PC-3 (cell line): ENCODE data around the gene TMEM164. TPM values are rescaled to one million over a fixed set of nuclear protein-coding genes. Genes with fewer than 3 reads are reported as not detected.

Source experiments
- ATAC-seq: fragments of 200-7000 bp; cut with Tn5 transposase; 2 replicates; pipeline ENCODE4 v1.9.1; 2020; ENCODE audit warnings: mild to moderate bottlenecking, moderate library complexity
- BruUV-seq: library from RNA; stranded (reverse); fragments of 400-500 nt; replicated peaks from 2 replicates; lab custom pipeline; 2021; lab: Mats Ljungman, UMichigan
- CTCF ChIA-PET: fragments of 300-600 bp; sonication (Branson Sonifier 250); formaldehyde crosslinking; loops from one replicate; lab custom pipeline; 2022; ENCODE audit warnings: antibody characterized with exemption; lab: Charles Lee
- POLR2A ChIA-PET: fragments of 300-600 bp; sonication (Branson Sonifier 250); formaldehyde crosslinking; loops from one replicate; lab custom pipeline; 2022; ENCODE audit warnings: antibody characterized with exemption; ENCODE audit not compliant: unreplicated experiment; lab: Charles Lee
- DNase-seq: peaks from one replicate; pipeline ENCODE4 v3.0.0-alpha.2; 2015
- H2AFZ ChIP-seq: fragments of 300-600 bp; sonication (generic); 2 replicates; pipeline ENCODE4 v1.6.0; 2016; ENCODE audit warnings: antibody characterized with exemption, low read length
- H3F3A ChIP-seq: fragments of 300-600 bp; sonication (generic); one replicate; pipeline ENCODE4 v1.6.0; 2017; ENCODE audit warnings: antibody characterized with exemption, low read length, control low read depth, mild to moderate bottlenecking; ENCODE audit not compliant: unreplicated experiment
- H3K27ac ChIP-seq: fragments of 300-600 bp; sonication (generic); 2 replicates; pipeline ENCODE4 v1.5.1; 2016; ENCODE audit warnings: mild to moderate bottlenecking, low read length
- H3K27me3 ChIP-seq: fragments of 300-600 bp; sonication (generic); 2 replicates; pipeline ENCODE4 v1.6.1; 2016; ENCODE audit warnings: low read length, mixed read lengths
- H3K36me3 ChIP-seq: fragments of 300-600 bp; sonication (generic); 2 replicates; pipeline ENCODE4 v1.6.1; 2016; ENCODE audit warnings: low read depth, mixed run types, low read length, mixed read lengths
- H3K4me1 ChIP-seq: fragments of 300-600 bp; sonication (generic); 2 replicates; pipeline ENCODE4 v1.5.1; 2016; ENCODE audit warnings: low read length; ENCODE audit not compliant: insufficient read depth
- H3K4me2 ChIP-seq: fragments of 300-600 bp; sonication (generic); 2 replicates; pipeline ENCODE4 v1.6.0; 2016; ENCODE audit warnings: low read length
- H3K4me3 ChIP-seq: fragments of 300-600 bp; sonication (generic); 2 replicates; pipeline ENCODE4 v1.5.1; 2016; ENCODE audit warnings: mild to moderate bottlenecking, low read length, mixed read lengths
- H3K79me2 ChIP-seq: fragments of 300-600 bp; sonication (generic); 2 replicates; pipeline ENCODE4 v1.6.1; 2017; ENCODE audit warnings: low read length, mixed read lengths
- H3K9ac ChIP-seq: fragments of 300-600 bp; sonication (generic); 2 replicates; pipeline ENCODE4 v1.6.0; 2016; ENCODE audit warnings: mild to moderate bottlenecking, low read length
- H3K9me2 ChIP-seq: fragments of 300-600 bp; sonication (generic); replicated peaks from 2 replicates; pipeline ENCODE4 v1.6.1; 2016; ENCODE audit warnings: mixed run types, low read length, mixed read lengths
- H3K9me3 ChIP-seq: fragments of 300-600 bp; sonication (generic); 2 replicates; pipeline ENCODE4 v1.6.1; 2016; ENCODE audit warnings: low read length, mixed read lengths
- H4K20me1 ChIP-seq: fragments of 300-600 bp; sonication (generic); 2 replicates; pipeline ENCODE4 v1.6.1; 2016; ENCODE audit warnings: low read length, mixed read lengths
- CTCF ChIP-seq: fragments of 300-600 bp; sonication (generic); conservative IDR thresholded peaks from 2 replicates; pipeline ENCODE4 v1.5.1; 2017; ENCODE audit warnings: antibody characterized with exemption, low read depth, mild to moderate bottlenecking, low read length
- EZH2 ChIP-seq: fragments of 300-600 bp; sonication (generic); IDR thresholded peaks from one replicate; pipeline ENCODE4 v1.6.1; 2017; ENCODE audit warnings: antibody characterized with exemption, mild to moderate bottlenecking, low read length; ENCODE audit not compliant: unreplicated experiment
- EZH2phosphoT487 ChIP-seq: fragments of 300-600 bp; sonication (generic); IDR thresholded peaks from 2 replicates; pipeline ENCODE4 v1.6.1; 2018; ENCODE audit warnings: mild to moderate bottlenecking, antibody characterized with exemption, low read length, borderline replicate concordance
- intact Hi-C: fragments of 100-400 bp; cut with micrococcal nuclease; formaldehyde crosslinking; loops from 2 replicates; pipeline ENCODE4 v1.9.0; 2023
- total RNA-seq: library from RNA; depleted of rRNA; stranded (reverse); fragments of >200 nt; gene quantifications from 2 replicates; pipeline ENCODE4 v1.2.3, GENCODE V29; 2014

Gene TMEM164
- total RNA-seq, 1 experiment from 2014 or later, result 26.6 TPM

- intact Hi-C loops, result no loop called here
- Histone ChIP-seq H3K27me3 (no peaks in the 10 kb centered on the region), H3K4me3 (no peak overlapping the region), H3K9ac (no peak overlapping the region), H3F3A (no peaks in the 10 kb centered on the region), H3K4me1 (peaks cover 5% of the 10 kb centered on the region; the same call in 1 of the 2 replicates), H3K27ac (no peak overlapping the region), H3K9me3 (no peaks in the 10 kb centered on the region), H3K79me2 (no peaks in the 10 kb centered on the region), H3K9me2 (no peaks in the 10 kb centered on the region), H3K4me2 (no peak overlapping the region), H4K20me1 (no peaks in the 10 kb centered on the region), H2AFZ (no peak overlapping the region), H3K36me3 (no peaks in the 10 kb centered on the region)
- no TSS peak for BruUV-seq
- POLR2A ChIA-PET, result no interaction called here
- TF ChIP-seq CTCF, result no peak
- no peak for TF ChIP-seq EZH2phosphoT487
- no peak for TF ChIP-seq EZH2
- ATAC-seq, result no peak
- DNase-seq, result no peak
- CTCF ChIA-PET, result interaction anchor here (0.6 kb wide), 1 partner anchor 26 kb away, joined by 4 read pairs; no protein-coding TSS in a partner anchor
Measured at GRCh38 chrX:110052303-110052702, 49.4 kb downstream of the TMEM164 start.

- Histone ChIP-seq H3K9me3 (no peaks in the 10 kb centered on the region), H3K79me2 (no peaks in the 10 kb centered on the region), H3K27me3 (no peaks in the 10 kb centered on the region), H2AFZ (no peak overlapping the region), H3K4me3 (no peak overlapping the region), H3K4me2 (no peak overlapping the region), H3K27ac (no peak overlapping the region), H4K20me1 (no peaks in the 10 kb centered on the region), H3K9me2 (no peaks in the 10 kb centered on the region), H3F3A (no peaks in the 10 kb centered on the region), H3K9ac (no peak overlapping the region), H3K4me1 (peaks cover 5% of the 10 kb centered on the region; the same call in 1 of the 2 replicates), H3K36me3 (no peaks in the 10 kb centered on the region)
- ChIA-PET CTCF (no interaction called here), POLR2A (no interaction called here)
- no TSS peak for BruUV-seq
- intact Hi-C loops, result no loop called here
- DNase-seq, result no peak
- no peak for ATAC-seq
- TF ChIP-seq CTCF, result no peak
- no peak for TF ChIP-seq EZH2
- TF ChIP-seq EZH2phosphoT487, result no peak
Measured at GRCh38 chrX:110053453-110053852, 50.5 kb downstream of the TMEM164 start.

- TF ChIP-seq EZH2phosphoT487 (no peak), EZH2 (no peak), CTCF (no peak)
- ChIA-PET CTCF (no interaction called here), POLR2A (no interaction called here)
- H3K27me3 ChIP-seq, result no peaks in the 10 kb centered on the region
- H3K27ac ChIP-seq, result no peak overlapping the region
- H3K4me3 ChIP-seq, result no peak overlapping the region
- ATAC-seq (no peak), DNase-seq (no peak)
- H3F3A ChIP-seq, result no peaks in the 10 kb centered on the region
- H3K9me2 ChIP-seq, result no peaks in the 10 kb centered on the region
- no peak overlapping the region for H3K9ac ChIP-seq
- H3K4me1 ChIP-seq, result peaks cover 5% of the 10 kb centered on the region; the same call in 1 of the 2 replicates
- no peak overlapping the region for H3K4me2 ChIP-seq
- no peaks in the 10 kb centered on the region for H3K36me3 ChIP-seq
- no peak overlapping the region for H2AFZ ChIP-seq
- H3K9me3 ChIP-seq, result no peaks in the 10 kb centered on the region
- BruUV-seq, result no TSS peak
- H3K79me2 ChIP-seq, result no peaks in the 10 kb centered on the region
- H4K20me1 ChIP-seq, result no peaks in the 10 kb centered on the region
- intact Hi-C loops, result no loop called here
Measured at GRCh38 chrX:110055616-110056015, 52.7 kb downstream of the TMEM164 start.
